Forelimb muscle (tissue), 1 donor: ENCODE results near the gene STX18. TPM values are rescaled to one million over a fixed set of nuclear protein-coding genes. Genes with fewer than 3 reads are reported as not detected.
"Not testable (repeated sequence)": the region's sequence is repeated elsewhere in the genome, so short reads cannot be mapped to it uniquely, and the experiment has no call there.

Experiments used
- DNase-seq: peaks from one replicate; pipeline ENCODE4 v3.0.0-alpha.2; 2013; ENCODE audit warnings: low read depth
- polyA plus RNA-seq: library from polyadenylated mRNA; unstranded; fragments of 120-200 nt; gene quantifications from one replicate; pipeline ENCODE4 v1.2.1, GENCODE V29; 2013; ENCODE audit not compliant: insufficient read length

Gene STX18
- polyA plus RNA-seq, 1 donor, result 27.9 TPM

- not testable (repeated sequence) for DNase-seq
Observed at GRCh38 chr4:4510641-4511040, 31.2 kb downstream of the STX18 start.

- DNase-seq, result no peak
Observed at GRCh38 chr4:4509521-4509920, 32.3 kb downstream of the STX18 start.

- no peak for DNase-seq
Observed at GRCh38 chr4:4507923-4508322, 33.9 kb downstream of the STX18 start.

- no peak for DNase-seq
Observed at GRCh38 chr4:4507403-4507802, 34.4 kb downstream of the STX18 start.

GRCh38 chr4:4506961-4507360 is 34.9 kb downstream of the STX18 start:
- no peak for DNase-seq

GRCh38 chr4:4505211-4505610 is 36.6 kb downstream of the STX18 start:
- not testable (repeated sequence) for DNase-seq

- no peak for DNase-seq
Observed at GRCh38 chr4:4504783-4505182, 37.1 kb downstream of the STX18 start.

- DNase-seq, result no peak
Observed at GRCh38 chr4:4502694-4503311, 39.0 kb downstream of the STX18 start.

GRCh38 chr4:4501679-4502078 is 40.2 kb downstream of the STX18 start:
- DNase-seq, result no peak

GRCh38 chr4:4499438-4500123 is 42.3 kb downstream of the STX18 start:
- no peak for DNase-seq

- no peak for DNase-seq
Observed at GRCh38 chr4:4496592-4497372, 45.1 kb downstream of the STX18 start.

GRCh38 chr4:4494882-4495281 is 47.0 kb downstream of the STX18 start:
- DNase-seq, result no peak

GRCh38 chr4:4492161-4492847 is 49.5 kb downstream of the STX18 start:
- no peak for DNase-seq

GRCh38 chr4:4491396-4491893 is 50.4 kb downstream of the STX18 start:
- DNase-seq, result no peak

GRCh38 chr4:4490816-4491215 is 51.0 kb downstream of the STX18 start:
- DNase-seq, result no peak

GRCh38 chr4:4490041-4490440 is 51.8 kb downstream of the STX18 start:
- DNase-seq, result no peak

- peak; percentile 50 for DNase-seq
Observed at GRCh38 chr4:4488405-4489404, 53.1 kb downstream of the STX18 start.

GRCh38 chr4:4486969-4487368 is 54.9 kb downstream of the STX18 start:
- no peak for DNase-seq

- no peak for DNase-seq
Observed at GRCh38 chr4:4485806-4486205, 56.0 kb downstream of the STX18 start.

- no peak for DNase-seq
Observed at GRCh38 chr4:4481399-4481994, 60.4 kb downstream of the STX18 start.
